K562 (cell line): ENCODE data around the gene SNX25. TPM values are rescaled to one million over a fixed set of nuclear protein-coding genes. Genes with fewer than 3 reads are reported as not detected.

Experiments
- DPF2 ChIP-seq: fragments of 450-650 bp; IDR thresholded peaks from 2 replicates; pipeline ENCODE4 v1.6.1; 2016
- HDAC2 ChIP-seq: fragments of 450-650 bp; IDR thresholded peaks from 2 replicates; pipeline ENCODE4 v1.6.1; 2016; ENCODE audit warnings: mild to moderate bottlenecking
- NFE2 ChIP-seq: IDR thresholded peaks from 2 replicates; pipeline ENCODE4 v1.6.1; 2014; ENCODE audit warnings: antibody characterized with exemption, low read depth
- POLR2AphosphoS5 ChIP-seq: IDR thresholded peaks from 2 replicates; pipeline ENCODE4 v1.6.1; 2011; ENCODE audit warnings: mild to moderate bottlenecking, low read depth, low read length, moderate library complexity; ENCODE audit not compliant: control insufficient read depth, insufficient read depth
- RB1 ChIP-seq: fragments of 450-650 bp; IDR thresholded peaks from 2 replicates; pipeline ENCODE4 v1.6.1; 2017; ENCODE audit warnings: low read depth, mild to moderate bottlenecking
- RUNX1 ChIP-seq: sonication (generic); IDR thresholded peaks from 2 replicates; pipeline ENCODE4 v1.6.1; 2016; ENCODE audit warnings: antibody characterized with exemption, low read depth
- TCF15 ChIP-seq: fragments of 250-450 bp; sonication (Bioruptor Pico); IDR thresholded peaks from 2 replicates; pipeline ENCODE4 v1.8.0; 2022; ENCODE audit warnings: moderate library complexity, mild to moderate bottlenecking, inconsistent platforms
- U2AF1 ChIP-seq: fragments of 200-400 bp; formaldehyde crosslinking; optimal IDR thresholded peaks from 2 replicates; pipeline ENCODE3; 2017; ENCODE audit warnings: mild to moderate bottlenecking, low read depth, low read length, moderate library complexity
- ZBTB9 ChIP-seq: fragments of 450-650 bp; formaldehyde crosslinking; IDR thresholded peaks from 2 replicates; pipeline ENCODE4 v1.4.0; 2020; ENCODE audit warnings: mild to moderate bottlenecking, moderate library complexity
- ZNF232 ChIP-seq: sonication (generic); formaldehyde crosslinking; IDR thresholded peaks from 2 replicates; pipeline ENCODE4 v1.8.0; 2022; ENCODE audit warnings: mild to moderate bottlenecking, missing genetic modification reagents
- ZNF263 ChIP-seq: sonication (generic); formaldehyde crosslinking; IDR thresholded peaks from 2 replicates; pipeline ENCODE4 v1.8.0; 2022; ENCODE audit warnings: mild to moderate bottlenecking, missing genetic modification reagents, borderline replicate concordance
- ZNF318 ChIP-seq, 2 experiments: fragments of 450-650 bp; IDR thresholded peaks; 2 replicates each; pipeline ENCODE4 v1.6.1; 2016; ENCODE audit warnings: mild to moderate bottlenecking in 2 of 2, borderline replicate concordance in 1 of 2, low read depth in 1 of 2, moderate library complexity in 1 of 2
- ZNF592 ChIP-seq: fragments of 450-650 bp; IDR thresholded peaks from 2 replicates; pipeline ENCODE4 v1.6.1; 2017; ENCODE audit warnings: antibody characterized with exemption, mild to moderate bottlenecking
- polyA plus RNA-seq, 8 experiments: library from polyadenylated mRNA; depleted of rRNA in 4 of 8; stranded (reverse) in 5 of 8; unstranded in 3 of 8; fragments of >200 nt; fragmentation: Nextera tagmentation in 2 of 8; fragmentation: Illumina TruSeq in 1 of 8; extraction: Ambion mirVana in 2 of 8; extraction: Trizol in 1 of 8; gene quantifications; 2 replicates each; pipeline versions ENCODE4 v1.2.1 to v1.2.3, GENCODE V29; 2011 to 2014; ENCODE audit warnings: inconsistent platforms in 1 of 8, missing spikeins in 1 of 8
- total RNA-seq, 7 experiments: library from RNA; depleted of rRNA in 6 of 7; stranded (reverse); fragments of >200 nt in 6 of 7; fragmentation: Illumina TruSeq in 2 of 7; extraction: Trizol in 2 of 7; gene quantifications; 2 replicates each; pipeline versions ENCODE4 v1.2.1 to v1.2.3, GENCODE V29; 2011 to 2021; ENCODE audit warnings: low replicate concordance in 1 of 7

SNX25 gene
- total and polyA plus RNA-seq, 9 of the 15 experiments (the other 6 are each of a cell fraction or from before 2014, with no cell fraction given): 2.5 to 23.4 (median 13.3) TPM

- peak; percentile 89 for TF ChIP-seq ZNF592
- 0 out of 2 replicates have a peak, but pooled peaks have one; percentile 52 for TF ChIP-seq HDAC2
- TF ChIP-seq DPF2: peak; percentile 87
- no peak for TF ChIP-seq ZBTB9 (CRISPR knock-in tag)
- TF ChIP-seq RB1: no peak
- no peak for TF ChIP-seq POLR2AphosphoS5
- TF ChIP-seq NFE2: peak; percentile 78
- 0 out of 4 replicates have a peak, but pooled peaks of 1 of the 2 experiments have one; percentile 44 for TF ChIP-seq ZNF318 (IDR thresholded peaks at IDR 0.05; ENCODE audit: borderline replicate concordance in 1 of 2, low read depth in 1 of 2)
- no peak for TF ChIP-seq RUNX1
- no peak for TF ChIP-seq ZNF232 (CRISPR knock-in tag)
- TF ChIP-seq TCF15 (CRISPR knock-in tag): no peak
- no peak for TF ChIP-seq U2AF1
- TF ChIP-seq ZNF263 (CRISPR knock-in tag): no peak
Observed at GRCh38 chr4:185359767-185360446, 150.5 kb downstream of the SNX25 start (continued).
